Measurements from ENCODE around the gene NUDT3. TPM values are rescaled to one million over a fixed set of nuclear protein-coding genes. Genes with fewer than 3 reads are reported as not detected.

Gene NUDT3
- total and polyA plus RNA-seq, 2 experiments from 2014 or later = 12.1 to 31.1 TPM

DNA sequence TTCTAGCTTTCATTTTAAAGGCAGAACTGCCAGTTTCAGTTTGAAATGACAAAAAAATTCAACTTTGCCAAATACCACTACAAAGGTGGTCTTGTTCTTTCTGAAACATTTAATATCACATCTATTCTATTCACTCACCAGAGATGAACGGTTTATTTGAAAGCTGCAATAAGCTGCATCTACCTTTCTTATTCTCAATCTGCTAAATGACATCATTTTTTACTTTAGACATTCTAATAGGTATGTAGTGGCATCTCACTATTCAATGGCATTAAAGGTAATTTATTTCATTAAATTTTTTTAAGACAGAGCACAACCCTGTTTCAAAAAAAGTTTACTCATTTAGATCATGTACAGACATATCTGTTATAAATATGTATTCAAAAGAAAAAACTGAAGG, 77.2 kb downstream of the NUDT3 start:
- H3K27me3 Mint-ChIP-seq (ENCODE audit: insufficient read depth, low read depth, poor library complexity) = peaks cover 7% of the 10 kb centered on the region
- H3K4me3 ChIP-seq = no peak overlapping the region
- no peak overlapping the region for H3K4me2 ChIP-seq
- H3K27ac ChIP-seq (ENCODE audit: low read depth) = no peak overlapping the region
- H3K36me3 Mint-ChIP-seq (ENCODE audit: low read depth) = no peaks in the 10 kb centered on the region
- H3K36me3 ChIP-seq (ENCODE audit: insufficient read depth) = no peaks in the 10 kb centered on the region
- H3F3A ChIP-seq (replicated peaks; ENCODE audit: low read depth) = no peaks in the 10 kb centered on the region; the same call in 1 of the 2 replicates
- H3K4me1 Mint-ChIP-seq = peaks cover 29% of the 10 kb centered on the region
- H2AFZ ChIP-seq = no peak overlapping the region
- peaks cover 12% of the 10 kb centered on the region for H4K20me1 ChIP-seq (replicated peaks; ENCODE audit: insufficient read depth)
- no peak overlapping the region for H3K4me3 Mint-ChIP-seq
- no peak for TF ChIP-seq JUNB (IDR thresholded peaks at IDR 0.05; ENCODE audit: unreplicated experiment)
- TF ChIP-seq ZNF114 (CRISPR knock-in tag; IDR thresholded peaks at IDR 0.05) = no peak
- TF ChIP-seq, protein P1, sequence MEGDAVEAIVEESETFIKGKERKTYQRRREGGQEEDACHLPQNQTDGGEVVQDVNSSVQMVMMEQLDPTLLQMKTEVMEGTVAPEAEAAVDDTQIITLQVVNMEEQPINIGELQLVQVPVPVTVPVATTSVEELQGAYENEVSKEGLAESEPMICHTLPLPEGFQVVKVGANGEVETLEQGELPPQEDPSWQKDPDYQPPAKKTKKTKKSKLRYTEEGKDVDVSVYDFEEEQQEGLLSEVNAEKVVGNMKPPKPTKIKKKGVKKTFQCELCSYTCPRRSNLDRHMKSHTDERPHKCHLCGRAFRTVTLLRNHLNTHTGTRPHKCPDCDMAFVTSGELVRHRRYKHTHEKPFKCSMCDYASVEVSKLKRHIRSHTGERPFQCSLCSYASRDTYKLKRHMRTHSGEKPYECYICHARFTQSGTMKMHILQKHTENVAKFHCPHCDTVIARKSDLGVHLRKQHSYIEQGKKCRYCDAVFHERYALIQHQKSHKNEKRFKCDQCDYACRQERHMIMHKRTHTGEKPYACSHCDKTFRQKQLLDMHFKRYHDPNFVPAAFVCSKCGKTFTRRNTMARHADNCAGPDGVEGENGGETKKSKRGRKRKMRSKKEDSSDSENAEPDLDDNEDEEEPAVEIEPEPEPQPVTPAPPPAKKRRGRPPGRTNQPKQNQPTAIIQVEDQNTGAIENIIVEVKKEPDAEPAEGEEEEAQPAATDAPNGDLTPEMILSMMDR (conservative IDR thresholded peaks at IDR 0.05; ENCODE audit: low read depth in 2 of 2) = no peak
- TF ChIP-seq ZNF331 (CRISPR knock-in tag; IDR thresholded peaks at IDR 0.05; ENCODE audit: low read depth) = no peak
- TF ChIP-seq POLR2AphosphoS5 (IDR thresholded peaks at IDR 0.05; ENCODE audit: low read depth) = no peak
- TF ChIP-seq EZH2 (IDR thresholded peaks at IDR 0.05; ENCODE audit: low read depth, unreplicated experiment) = no peak
- TF ChIP-seq EZH2phosphoT487 (IDR thresholded peaks at IDR 0.05; ENCODE audit: unreplicated experiment) = no peak
- TF ChIP-seq, protein P2, sequence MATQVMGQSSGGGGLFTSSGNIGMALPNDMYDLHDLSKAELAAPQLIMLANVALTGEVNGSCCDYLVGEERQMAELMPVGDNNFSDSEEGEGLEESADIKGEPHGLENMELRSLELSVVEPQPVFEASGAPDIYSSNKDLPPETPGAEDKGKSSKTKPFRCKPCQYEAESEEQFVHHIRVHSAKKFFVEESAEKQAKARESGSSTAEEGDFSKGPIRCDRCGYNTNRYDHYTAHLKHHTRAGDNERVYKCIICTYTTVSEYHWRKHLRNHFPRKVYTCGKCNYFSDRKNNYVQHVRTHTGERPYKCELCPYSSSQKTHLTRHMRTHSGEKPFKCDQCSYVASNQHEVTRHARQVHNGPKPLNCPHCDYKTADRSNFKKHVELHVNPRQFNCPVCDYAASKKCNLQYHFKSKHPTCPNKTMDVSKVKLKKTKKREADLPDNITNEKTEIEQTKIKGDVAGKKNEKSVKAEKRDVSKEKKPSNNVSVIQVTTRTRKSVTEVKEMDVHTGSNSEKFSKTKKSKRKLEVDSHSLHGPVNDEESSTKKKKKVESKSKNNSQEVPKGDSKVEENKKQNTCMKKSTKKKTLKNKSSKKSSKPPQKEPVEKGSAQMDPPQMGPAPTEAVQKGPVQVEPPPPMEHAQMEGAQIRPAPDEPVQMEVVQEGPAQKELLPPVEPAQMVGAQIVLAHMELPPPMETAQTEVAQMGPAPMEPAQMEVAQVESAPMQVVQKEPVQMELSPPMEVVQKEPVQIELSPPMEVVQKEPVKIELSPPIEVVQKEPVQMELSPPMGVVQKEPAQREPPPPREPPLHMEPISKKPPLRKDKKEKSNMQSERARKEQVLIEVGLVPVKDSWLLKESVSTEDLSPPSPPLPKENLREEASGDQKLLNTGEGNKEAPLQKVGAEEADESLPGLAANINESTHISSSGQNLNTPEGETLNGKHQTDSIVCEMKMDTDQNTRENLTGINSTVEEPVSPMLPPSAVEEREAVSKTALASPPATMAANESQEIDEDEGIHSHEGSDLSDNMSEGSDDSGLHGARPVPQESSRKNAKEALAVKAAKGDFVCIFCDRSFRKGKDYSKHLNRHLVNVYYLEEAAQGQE (IDR thresholded peaks at IDR 0.05; ENCODE audit: unreplicated experiment) = no peak
- no peak for TF ChIP-seq STAT1 (IDR thresholded peaks at IDR 0.05; ENCODE audit: unreplicated experiment)
- TF ChIP-seq, protein P3, sequence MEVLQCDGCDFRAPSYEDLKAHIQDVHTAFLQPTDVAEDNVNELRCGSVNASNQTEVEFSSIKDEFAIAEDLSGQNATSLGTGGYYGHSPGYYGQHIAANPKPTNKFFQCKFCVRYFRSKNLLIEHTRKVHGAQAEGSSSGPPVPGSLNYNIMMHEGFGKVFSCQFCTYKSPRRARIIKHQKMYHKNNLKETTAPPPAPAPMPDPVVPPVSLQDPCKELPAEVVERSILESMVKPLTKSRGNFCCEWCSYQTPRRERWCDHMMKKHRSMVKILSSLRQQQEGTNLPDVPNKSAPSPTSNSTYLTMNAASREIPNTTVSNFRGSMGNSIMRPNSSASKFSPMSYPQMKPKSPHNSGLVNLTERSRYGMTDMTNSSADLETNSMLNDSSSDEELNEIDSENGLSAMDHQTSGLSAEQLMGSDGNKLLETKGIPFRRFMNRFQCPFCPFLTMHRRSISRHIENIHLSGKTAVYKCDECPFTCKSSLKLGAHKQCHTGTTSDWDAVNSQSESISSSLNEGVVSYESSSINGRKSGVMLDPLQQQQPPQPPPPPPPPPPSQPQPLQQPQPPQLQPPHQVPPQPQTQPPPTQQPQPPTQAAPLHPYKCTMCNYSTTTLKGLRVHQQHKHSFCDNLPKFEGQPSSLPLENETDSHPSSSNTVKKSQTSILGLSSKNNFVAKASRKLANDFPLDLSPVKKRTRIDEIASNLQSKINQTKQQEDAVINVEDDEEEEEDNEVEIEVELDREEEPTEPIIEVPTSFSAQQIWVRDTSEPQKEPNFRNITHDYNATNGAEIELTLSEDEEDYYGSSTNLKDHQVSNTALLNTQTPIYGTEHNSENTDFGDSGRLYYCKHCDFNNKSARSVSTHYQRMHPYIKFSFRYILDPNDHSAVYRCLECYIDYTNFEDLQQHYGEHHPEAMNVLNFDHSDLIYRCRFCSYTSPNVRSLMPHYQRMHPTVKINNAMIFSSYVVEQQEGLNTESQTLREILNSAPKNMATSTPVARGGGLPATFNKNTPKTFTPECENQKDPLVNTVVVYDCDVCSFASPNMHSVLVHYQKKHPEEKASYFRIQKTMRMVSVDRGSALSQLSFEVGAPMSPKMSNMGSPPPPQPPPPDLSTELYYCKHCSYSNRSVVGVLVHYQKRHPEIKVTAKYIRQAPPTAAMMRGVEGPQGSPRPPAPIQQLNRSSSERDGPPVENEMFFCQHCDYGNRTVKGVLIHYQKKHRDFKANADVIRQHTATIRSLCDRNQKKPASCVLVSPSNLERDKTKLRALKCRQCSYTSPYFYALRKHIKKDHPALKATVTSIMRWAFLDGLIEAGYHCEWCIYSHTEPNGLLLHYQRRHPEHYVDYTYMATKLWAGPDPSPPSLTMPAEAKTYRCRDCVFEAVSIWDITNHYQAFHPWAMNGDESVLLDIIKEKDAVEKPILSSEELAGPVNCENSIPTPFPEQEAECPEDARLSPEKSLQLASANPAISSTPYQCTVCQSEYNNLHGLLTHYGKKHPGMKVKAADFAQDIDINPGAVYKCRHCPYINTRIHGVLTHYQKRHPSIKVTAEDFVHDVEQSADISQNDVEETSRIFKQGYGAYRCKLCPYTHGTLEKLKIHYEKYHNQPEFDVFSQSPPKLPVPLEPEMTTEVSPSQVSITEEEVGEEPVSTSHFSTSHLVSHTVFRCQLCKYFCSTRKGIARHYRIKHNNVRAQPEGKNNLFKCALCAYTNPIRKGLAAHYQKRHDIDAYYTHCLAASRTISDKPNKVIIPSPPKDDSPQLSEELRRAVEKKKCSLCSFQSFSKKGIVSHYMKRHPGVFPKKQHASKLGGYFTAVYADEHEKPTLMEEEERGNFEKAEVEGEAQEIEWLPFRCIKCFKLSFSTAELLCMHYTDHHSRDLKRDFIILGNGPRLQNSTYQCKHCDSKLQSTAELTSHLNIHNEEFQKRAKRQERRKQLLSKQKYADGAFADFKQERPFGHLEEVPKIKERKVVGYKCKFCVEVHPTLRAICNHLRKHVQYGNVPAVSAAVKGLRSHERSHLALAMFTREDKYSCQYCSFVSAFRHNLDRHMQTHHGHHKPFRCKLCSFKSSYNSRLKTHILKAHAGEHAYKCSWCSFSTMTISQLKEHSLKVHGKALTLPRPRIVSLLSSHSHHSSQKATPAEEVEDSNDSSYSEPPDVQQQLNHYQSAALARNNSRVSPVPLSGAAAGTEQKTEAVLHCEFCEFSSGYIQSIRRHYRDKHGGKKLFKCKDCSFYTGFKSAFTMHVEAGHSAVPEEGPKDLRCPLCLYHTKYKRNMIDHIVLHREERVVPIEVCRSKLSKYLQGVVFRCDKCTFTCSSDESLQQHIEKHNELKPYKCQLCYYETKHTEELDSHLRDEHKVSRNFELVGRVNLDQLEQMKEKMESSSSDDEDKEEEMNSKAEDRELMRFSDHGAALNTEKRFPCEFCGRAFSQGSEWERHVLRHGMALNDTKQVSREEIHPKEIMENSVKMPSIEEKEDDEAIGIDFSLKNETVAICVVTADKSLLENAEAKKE (CRISPR knock-in tag; IDR thresholded peaks at IDR 0.05) = no peak
- TF ChIP-seq, protein P4, sequence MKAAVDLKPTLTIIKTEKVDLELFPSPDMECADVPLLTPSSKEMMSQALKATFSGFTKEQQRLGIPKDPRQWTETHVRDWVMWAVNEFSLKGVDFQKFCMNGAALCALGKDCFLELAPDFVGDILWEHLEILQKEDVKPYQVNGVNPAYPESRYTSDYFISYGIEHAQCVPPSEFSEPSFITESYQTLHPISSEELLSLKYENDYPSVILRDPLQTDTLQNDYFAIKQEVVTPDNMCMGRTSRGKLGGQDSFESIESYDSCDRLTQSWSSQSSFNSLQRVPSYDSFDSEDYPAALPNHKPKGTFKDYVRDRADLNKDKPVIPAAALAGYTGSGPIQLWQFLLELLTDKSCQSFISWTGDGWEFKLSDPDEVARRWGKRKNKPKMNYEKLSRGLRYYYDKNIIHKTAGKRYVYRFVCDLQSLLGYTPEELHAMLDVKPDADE (IDR thresholded peaks at IDR 0.05) = no peak
- no peak for TF ChIP-seq NANOG (IDR thresholded peaks at IDR 0.05; ENCODE audit: borderline replicate concordance)
- TF ChIP-seq CREB1 (CRISPR knock-in tag; IDR thresholded peaks at IDR 0.05; ENCODE audit: low read depth) = no peak
- peaks cover 27% of the 10 kb centered on the region for H3K4me1 ChIP-seq (ENCODE audit: insufficient read depth)
- no peaks in the 10 kb centered on the region for H3K27me3 ChIP-seq (ENCODE audit: insufficient read depth)
- H3K79me2 ChIP-seq (replicated peaks; ENCODE audit: insufficient read depth) = peaks cover 57% of the 10 kb centered on the region
- no peaks in the 10 kb centered on the region for H3K9me3 Mint-ChIP-seq
- ATAC-seq (no peak), DNase-seq (ENCODE audit: low spot score) (no peak)
- H3K9me2 ChIP-seq (ENCODE audit: insufficient read depth) = no peaks in the 10 kb centered on the region
- H3K27ac Mint-ChIP-seq = no peak overlapping the region
